ENCODE results near the gene UBE2J2. TPM values are rescaled to one million over a fixed set of nuclear protein-coding genes. Genes with fewer than 3 reads are reported as not detected.
A peak's percentile ranks its signal among the peaks of the same experiment; 100 is the strongest.

Gene UBE2J2
- total RNA-seq, 1 donor from 2014 or later: 71.9 TPM

DNA sequence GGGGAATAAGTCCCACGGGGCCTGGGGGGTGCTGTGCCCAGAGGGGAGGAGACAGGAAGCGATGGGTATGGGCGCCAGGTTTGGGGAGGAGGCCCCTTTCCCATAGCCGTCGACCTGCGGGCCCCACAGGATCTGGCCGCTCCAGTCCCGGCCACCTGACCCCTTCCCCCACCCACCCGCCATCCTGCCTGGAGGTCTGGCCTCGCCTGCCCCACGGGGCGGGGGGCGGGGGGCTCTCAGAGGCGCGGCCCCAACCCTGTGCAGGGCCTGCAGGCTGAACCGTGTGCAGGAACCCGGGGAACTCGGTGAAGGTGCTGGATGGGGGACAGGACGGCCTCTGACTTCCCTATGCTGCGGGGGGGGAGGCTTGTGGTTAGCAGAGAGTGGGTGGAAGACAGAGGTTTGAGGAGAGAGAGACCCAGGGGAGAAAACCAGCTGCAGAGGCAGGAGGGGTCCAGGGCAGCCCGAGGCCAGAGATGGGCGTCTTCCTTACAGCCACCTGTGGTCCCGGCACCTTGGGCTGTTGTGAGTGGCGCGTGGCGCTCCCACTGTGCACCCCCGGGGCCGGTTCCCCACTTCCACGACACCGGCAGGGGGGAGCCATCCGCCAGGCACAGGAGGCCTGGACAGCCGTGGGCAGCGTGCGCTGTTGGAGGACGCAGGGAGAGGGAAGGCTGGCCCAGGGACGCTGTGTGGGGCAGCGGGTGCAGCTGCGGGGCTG, 64.8 kb downstream of the UBE2J2 start:
- no peaks in the 10 kb centered on the region for H3K4me1 Mint-ChIP-seq (ENCODE audit: unreplicated experiment)
- no peak overlapping the region for H3K4me3 Mint-ChIP-seq (ENCODE audit: unreplicated experiment)
- H3K27me3 Mint-ChIP-seq (ENCODE audit: unreplicated experiment): peaks cover 6% of the 10 kb centered on the region
- no peak overlapping the region for H3K27ac Mint-ChIP-seq (ENCODE audit: unreplicated experiment)
- no peaks in the 10 kb centered on the region for H3K9me3 Mint-ChIP-seq (ENCODE audit: unreplicated experiment)
- peak; percentile 2 for DNase-seq (ENCODE audit: low spot score)
- TF ChIP-seq, protein P1, sequence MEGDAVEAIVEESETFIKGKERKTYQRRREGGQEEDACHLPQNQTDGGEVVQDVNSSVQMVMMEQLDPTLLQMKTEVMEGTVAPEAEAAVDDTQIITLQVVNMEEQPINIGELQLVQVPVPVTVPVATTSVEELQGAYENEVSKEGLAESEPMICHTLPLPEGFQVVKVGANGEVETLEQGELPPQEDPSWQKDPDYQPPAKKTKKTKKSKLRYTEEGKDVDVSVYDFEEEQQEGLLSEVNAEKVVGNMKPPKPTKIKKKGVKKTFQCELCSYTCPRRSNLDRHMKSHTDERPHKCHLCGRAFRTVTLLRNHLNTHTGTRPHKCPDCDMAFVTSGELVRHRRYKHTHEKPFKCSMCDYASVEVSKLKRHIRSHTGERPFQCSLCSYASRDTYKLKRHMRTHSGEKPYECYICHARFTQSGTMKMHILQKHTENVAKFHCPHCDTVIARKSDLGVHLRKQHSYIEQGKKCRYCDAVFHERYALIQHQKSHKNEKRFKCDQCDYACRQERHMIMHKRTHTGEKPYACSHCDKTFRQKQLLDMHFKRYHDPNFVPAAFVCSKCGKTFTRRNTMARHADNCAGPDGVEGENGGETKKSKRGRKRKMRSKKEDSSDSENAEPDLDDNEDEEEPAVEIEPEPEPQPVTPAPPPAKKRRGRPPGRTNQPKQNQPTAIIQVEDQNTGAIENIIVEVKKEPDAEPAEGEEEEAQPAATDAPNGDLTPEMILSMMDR (IDR thresholded peaks at IDR 0.05; ENCODE audit: unreplicated experiment): no peak
- no peaks in the 10 kb centered on the region for H3K36me3 Mint-ChIP-seq (ENCODE audit: low read depth, unreplicated experiment)

DNA sequence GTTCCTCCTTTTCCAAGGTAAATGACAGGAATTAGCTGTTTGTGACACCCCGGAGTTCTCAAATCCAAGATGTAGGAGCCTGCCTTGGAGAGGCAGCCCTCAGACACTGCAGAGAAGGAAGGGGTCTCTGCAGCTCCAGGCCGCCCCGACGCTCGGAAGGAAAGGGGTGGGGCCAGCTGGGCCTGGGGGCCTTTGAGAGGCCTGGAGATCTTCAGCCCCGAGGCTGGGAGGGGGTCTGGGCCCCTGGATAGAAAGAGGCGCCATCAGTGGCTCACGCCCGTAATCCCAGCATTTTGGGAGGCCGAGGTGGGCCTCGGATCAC, 66.1 kb downstream of the UBE2J2 start:
- Mint-ChIP-seq H3K36me3 (ENCODE audit: low read depth, unreplicated experiment) (no peaks in the 10 kb centered on the region), H3K4me1 (ENCODE audit: unreplicated experiment) (no peaks in the 10 kb centered on the region), H3K9me3 (ENCODE audit: unreplicated experiment) (no peaks in the 10 kb centered on the region), H3K27ac (ENCODE audit: unreplicated experiment) (no peak overlapping the region), H3K27me3 (ENCODE audit: unreplicated experiment) (peaks cover 6% of the 10 kb centered on the region), H3K4me3 (ENCODE audit: unreplicated experiment) (no peak overlapping the region)
- no peak for DNase-seq (ENCODE audit: low spot score)
- TF ChIP-seq, protein P1 (IDR thresholded peaks at IDR 0.05; ENCODE audit: unreplicated experiment): no peak

DNA sequence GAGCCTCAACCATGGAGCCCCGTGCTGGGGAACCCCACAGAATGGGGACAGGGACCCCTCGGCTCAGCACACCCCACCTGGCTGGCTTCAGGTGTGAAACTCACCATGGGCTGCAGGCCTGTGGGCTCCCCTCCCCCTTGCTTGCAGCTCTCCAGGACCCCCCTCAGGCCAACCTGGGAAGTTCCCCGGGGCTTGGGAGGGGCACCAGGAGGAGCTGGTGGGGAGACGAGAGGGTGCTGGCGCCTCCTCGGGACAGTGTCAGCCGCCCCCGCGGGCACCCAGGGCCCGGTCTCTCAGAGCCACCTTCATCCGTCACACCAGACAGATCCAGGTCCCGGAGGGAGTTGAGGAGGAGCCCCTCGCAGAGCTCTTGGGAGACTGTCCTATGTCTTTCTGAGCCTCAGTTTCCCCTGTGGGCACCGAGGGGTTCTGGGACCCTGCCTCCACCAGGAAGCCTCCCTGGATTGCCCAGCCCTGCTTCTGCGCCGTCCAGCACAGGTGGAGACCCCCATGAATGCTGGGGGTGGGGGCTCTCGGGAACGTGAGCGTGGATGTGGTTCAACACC, 66.6 kb downstream of the UBE2J2 start:
- peak; percentile 13 for DNase-seq (ENCODE audit: low spot score)
- Mint-ChIP-seq H3K27me3 (ENCODE audit: unreplicated experiment) (peaks cover 6% of the 10 kb centered on the region), H3K36me3 (ENCODE audit: low read depth, unreplicated experiment) (no peaks in the 10 kb centered on the region), H3K4me3 (ENCODE audit: unreplicated experiment) (no peak overlapping the region), H3K9me3 (ENCODE audit: unreplicated experiment) (no peaks in the 10 kb centered on the region), H3K4me1 (ENCODE audit: unreplicated experiment) (no peaks in the 10 kb centered on the region), H3K27ac (ENCODE audit: unreplicated experiment) (no peak overlapping the region)
- TF ChIP-seq, protein P1 (IDR thresholded peaks at IDR 0.05; ENCODE audit: unreplicated experiment): no peak

DNA sequence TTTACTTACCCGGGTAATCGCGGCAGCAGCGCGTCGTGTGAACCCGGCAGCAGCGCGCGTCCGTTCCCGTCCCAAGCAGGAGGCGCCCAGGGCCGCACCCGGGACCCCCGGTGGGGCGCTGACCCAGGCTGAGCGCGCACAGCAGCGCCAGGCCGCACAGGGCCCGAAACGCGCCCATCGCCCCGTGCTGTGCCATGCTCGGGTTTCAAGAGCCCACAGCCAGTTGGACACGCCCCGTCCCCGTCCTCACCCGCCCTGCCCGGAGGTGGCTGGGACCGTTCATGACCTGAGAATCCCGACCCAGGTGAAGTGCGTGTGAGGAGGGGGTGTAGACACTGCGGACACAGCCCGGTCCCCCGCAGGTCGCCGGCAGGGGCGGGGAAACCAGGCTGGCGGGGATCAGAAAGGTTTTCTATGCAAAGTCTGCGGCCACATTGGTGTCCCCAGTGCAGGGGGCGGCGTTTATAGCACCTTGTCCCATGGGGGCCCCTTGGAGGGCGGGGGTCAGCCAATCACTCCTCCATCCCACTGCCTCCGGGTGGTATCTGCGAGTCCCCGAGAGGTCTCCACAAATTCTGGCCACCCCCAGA, 67.2 kb downstream of the UBE2J2 start, which contains the start of gene TNFRSF18:
TSS of gene TNFRSF18 (minus strand) at position 217 of the 590 bp plus-strand sequence. CDS start at position 196, 21 bp downstream.
- no peaks in the 10 kb centered on the region for H3K9me3 Mint-ChIP-seq (ENCODE audit: unreplicated experiment)
- H3K27me3 Mint-ChIP-seq (ENCODE audit: unreplicated experiment): peaks cover 5% of the 10 kb centered on the region
- no peak within 1 kb of the TSS for H3K4me3 Mint-ChIP-seq (ENCODE audit: unreplicated experiment)
- TF ChIP-seq, protein P1 (IDR thresholded peaks at IDR 0.05; ENCODE audit: unreplicated experiment): no peak
- no peaks in the 10 kb centered on the region for H3K36me3 Mint-ChIP-seq (ENCODE audit: low read depth, unreplicated experiment)
- no peaks in the 10 kb centered on the region for H3K4me1 Mint-ChIP-seq (ENCODE audit: unreplicated experiment)
- no peak for DNase-seq (ENCODE audit: low spot score)
- H3K27ac Mint-ChIP-seq (ENCODE audit: unreplicated experiment): no peak within 1 kb of the TSS

Data from endothelial cell (in vitro differentiated cells).